HG02642 (cell line): Measurements from ENCODE around the gene HADHB.
A peak's percentile ranks its signal among the peaks of the same experiment; 100 is the strongest.
"Not testable (repeated sequence)": the region's sequence is repeated elsewhere in the genome, so short reads cannot be mapped to it uniquely, and the experiment has no call there.

Experiments used
- ATAC-seq: cut with Tn5 transposase; IDR thresholded peaks from one replicate; pipeline ENCODE4 v1.9.1; 2021; ENCODE audit warnings: mild to moderate bottlenecking; ENCODE audit not compliant: unreplicated experiment, poor library complexity

HADHB gene

GRCh38 chr2:26243470-26244308 is 1.1 kb upstream of the HADHB start:
- no peak for ATAC-seq

- peak; percentile 10 for ATAC-seq
Measured at GRCh38 chr2:26245231-26245732, 543 bp downstream of the HADHB start.

DNA sequence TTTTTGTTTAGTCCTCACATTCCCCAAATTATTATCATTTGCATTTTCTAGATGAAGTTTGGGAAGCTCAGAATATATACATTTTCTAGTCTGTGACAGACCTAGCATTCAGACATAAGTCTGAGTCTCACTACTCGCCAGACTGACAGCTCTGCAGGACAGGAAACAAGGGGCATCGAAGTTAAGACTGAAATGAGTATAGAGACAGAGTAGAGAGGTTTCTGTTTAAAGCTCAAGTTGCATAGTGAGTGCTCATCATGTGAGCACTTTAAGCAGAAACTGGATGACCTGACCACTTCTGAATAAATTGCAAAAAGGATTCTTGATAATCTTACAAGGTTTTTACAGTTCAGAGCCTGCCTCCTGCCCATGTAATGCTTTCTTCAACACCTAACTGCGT is 1.1 kb downstream of the HADHB start:
- no peak for ATAC-seq

DNA sequence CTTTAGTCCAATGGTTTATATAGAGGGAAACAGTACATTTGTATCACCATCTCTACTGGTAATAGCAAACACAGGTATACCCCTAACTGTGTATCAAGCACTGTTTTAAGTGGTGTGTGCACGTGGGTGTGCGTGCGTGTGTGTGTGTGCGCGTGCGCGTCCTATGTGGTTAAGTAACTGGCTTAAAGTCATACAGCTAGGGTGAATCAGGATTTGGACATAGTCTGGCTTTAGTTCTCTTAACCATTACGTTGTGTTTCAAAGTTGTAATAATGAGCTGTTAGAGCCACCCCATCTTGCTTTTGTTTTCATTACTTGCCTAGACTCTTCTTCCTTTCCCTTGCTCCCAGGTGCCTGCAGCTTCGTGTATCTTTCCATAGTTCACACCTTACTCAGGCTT is 2.1 kb downstream of the HADHB start:
- ATAC-seq, result no peak

GRCh38 chr2:26249625-26250024 is 4.9 kb downstream of the HADHB start:
- no peak for ATAC-seq

GRCh38 chr2:26251893-26252292 is 7.2 kb downstream of the HADHB start:
- no peak for ATAC-seq

GRCh38 chr2:26255759-26256384 is 11.1 kb downstream of the HADHB start:
- ATAC-seq, result no peak

- not testable (repeated sequence) for ATAC-seq
Measured at GRCh38 chr2:26258836-26259235, 14.1 kb downstream of the HADHB start.

DNA sequence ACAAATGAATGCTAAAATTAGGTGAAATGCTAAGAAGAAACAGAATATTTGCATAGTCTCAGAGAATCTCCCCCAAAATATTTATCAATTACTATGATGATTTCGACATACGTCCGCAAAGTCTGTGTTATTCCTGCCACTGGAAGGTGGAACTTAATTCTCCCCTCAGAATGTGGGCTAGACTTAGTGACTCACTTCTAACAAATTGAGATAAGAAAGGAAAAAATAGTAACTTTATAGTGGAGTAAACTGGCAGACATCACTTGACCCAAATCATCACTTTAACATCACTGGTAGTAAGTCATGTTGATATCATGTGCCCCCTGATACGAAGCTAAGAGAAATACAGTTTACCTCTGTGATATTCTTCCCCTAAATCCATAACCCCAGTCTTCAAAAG is 23.5 kb downstream of the HADHB start:
- ATAC-seq, result no peak

- not testable (repeated sequence) for ATAC-seq
Measured at GRCh38 chr2:26268670-26269385, 24.1 kb downstream of the HADHB start.

DNA sequence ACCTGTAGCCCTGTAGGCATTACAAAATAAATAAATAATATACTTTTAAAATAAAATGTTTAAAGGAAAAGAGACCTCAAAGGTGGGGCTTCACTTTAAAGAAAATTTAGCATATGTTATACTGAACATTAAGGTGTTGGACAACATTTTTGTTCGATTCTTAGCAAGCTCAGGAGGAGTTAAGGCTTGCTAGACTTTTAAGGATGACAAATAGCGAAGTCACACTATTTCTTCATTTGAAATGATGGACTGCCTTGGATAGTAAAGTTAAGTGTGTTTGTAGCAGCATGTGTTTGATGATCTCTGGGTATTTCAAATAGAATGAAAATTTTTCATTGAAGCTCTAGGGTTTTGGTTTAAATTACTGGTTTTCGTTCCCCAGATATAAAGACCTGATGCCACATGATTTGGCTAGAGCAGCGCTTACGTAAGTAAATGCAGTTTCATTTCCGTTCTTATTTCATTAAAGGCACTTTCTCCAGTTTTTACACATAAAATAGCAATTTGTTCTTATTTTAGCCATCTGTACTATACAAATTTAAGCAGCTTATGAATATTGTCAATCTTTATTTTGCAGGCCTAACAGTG is 24.9 kb downstream of the HADHB start:
- ATAC-seq, result no peak

GRCh38 chr2:26270373-26270772 is 25.6 kb downstream of the HADHB start:
- no peak for ATAC-seq

DNA sequence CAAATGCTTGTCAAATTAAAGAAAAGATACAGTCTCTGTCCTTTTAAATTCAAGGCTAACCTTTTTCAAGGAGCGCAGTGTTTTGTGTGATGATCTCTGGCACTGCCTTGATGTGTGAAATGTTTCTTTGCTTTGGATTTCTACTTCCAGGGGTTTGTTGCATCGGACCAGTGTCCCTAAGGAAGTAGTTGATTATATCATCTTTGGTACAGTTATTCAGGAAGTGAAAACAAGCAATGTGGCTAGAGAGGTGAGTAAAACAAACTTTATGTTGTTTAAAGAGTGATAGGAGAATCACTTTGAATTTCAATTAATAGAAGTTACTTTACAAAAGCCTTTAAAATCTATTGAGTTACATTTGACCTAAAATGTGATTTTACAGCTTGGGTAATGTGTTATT is 28.8 kb downstream of the HADHB start:
- no peak for ATAC-seq

- ATAC-seq, result no peak
Measured at GRCh38 chr2:26274058-26274613, 29.4 kb downstream of the HADHB start.

- no peak for ATAC-seq
Measured at GRCh38 chr2:26276484-26277227, 31.9 kb downstream of the HADHB start.

GRCh38 chr2:26279886-26280285 is 35.1 kb downstream of the HADHB start:
- ATAC-seq, result no peak

DNA sequence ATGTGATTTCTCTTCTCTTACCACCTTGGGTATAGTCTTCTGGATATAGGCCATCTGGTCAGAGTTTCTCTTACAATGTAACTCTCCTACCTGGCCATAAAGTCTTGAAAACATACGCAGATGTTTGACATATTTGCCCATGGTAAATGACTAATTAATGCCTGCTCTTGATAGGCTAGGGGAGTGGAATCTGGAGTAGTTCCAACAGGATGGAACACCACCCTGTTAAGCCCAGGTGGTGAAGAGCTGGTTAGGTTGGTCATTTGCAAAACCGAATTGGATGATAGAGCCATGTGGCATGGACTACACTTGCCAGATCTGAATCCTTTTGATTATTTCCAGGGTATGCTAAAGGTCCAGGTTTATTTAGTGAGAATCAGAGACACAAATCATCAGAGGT is 36.5 kb downstream of the HADHB start:
- no peak for ATAC-seq

DNA sequence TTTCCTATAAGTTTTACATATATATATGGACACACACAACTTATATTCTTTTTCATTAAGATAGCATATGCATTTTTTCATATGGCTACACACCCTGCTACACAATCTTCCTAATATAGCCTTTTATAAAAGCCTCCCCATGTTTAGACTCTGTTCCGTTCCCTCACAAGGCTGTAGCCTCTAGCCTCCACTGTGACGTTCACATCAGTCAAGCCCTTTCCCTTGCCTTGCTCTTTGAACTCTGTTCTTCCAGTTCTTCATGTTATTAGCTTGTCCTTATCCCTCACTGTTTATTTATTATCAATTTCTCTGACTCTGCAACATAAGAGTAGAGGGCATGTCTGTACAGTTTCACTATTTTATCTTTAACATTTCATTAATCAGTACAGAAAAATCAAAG is 38.9 kb downstream of the HADHB start:
- ATAC-seq, result no peak

GRCh38 chr2:26284132-26284531 is 39.4 kb downstream of the HADHB start:
- ATAC-seq, result no peak

DNA sequence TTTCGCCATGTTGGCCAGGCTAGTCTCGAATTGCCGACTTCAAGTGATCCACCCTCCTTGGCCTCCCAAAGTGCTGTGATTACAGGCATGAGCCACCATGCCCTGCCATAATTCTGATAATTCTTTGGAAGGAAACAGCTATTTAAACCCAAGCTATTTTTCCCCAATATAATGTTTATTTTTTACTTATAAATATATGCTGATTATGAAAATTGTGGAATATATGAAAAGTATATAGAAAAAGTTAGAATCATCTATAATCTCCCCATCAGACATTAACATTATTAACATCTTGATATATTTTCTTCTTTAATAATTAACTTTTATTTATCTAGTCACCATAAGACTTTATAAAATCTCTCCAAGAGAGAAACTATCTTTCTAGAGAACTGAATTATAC is 41.2 kb downstream of the HADHB start:
- no peak for ATAC-seq
